Skeletal muscle cell (primary cell): ENCODE results near the gene VMP1.

Source experiments
- DNase-seq: peaks from one replicate; pipeline ENCODE4 v3.0.0-alpha.2; 2010; ENCODE audit warnings: low read depth
- H3K4me3 ChIP-seq: 2 replicates; pipeline ENCODE4 v1.5.1; 2011; ENCODE audit warnings: low read depth, mild to moderate bottlenecking, control low read depth, low read length, moderate library complexity

Gene VMP1

GRCh38 chr17:59699786-59700185 is 7.7 kb upstream of the VMP1 start:
- no peak for DNase-seq
- no peak overlapping the region for H3K4me3 ChIP-seq

- H3K4me3 ChIP-seq, result no peak overlapping the region
- DNase-seq, result no peak
Observed at GRCh38 chr17:59702304-59702703, 5.2 kb upstream of the VMP1 start.

- no peak for DNase-seq
- H3K4me3 ChIP-seq, result peak overlapping the region; percentile 86
Observed at GRCh38 chr17:59707971-59708430, 547 bp downstream of the VMP1 start.

DNA sequence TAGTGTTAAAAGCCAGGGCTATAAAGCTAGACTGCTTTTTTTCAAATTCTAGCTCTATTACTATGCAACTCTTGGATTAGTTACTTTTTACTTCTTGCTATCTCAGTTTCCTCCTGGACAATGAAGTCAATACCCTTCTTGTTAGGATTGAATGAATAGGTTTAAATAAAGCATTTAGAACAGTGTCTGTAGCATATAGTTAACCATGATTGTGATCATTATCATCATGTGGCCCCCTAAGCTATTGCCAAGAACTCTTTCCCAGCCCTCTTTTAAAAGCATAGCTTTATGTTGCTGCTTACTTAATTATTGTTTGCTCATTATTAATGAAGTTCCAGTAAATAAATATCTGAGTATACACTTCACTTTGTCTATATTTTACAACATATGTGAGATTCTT is 4.5 kb downstream of the VMP1 start:
- H3K4me3 ChIP-seq, result no peak overlapping the region
- no peak for DNase-seq

DNA sequence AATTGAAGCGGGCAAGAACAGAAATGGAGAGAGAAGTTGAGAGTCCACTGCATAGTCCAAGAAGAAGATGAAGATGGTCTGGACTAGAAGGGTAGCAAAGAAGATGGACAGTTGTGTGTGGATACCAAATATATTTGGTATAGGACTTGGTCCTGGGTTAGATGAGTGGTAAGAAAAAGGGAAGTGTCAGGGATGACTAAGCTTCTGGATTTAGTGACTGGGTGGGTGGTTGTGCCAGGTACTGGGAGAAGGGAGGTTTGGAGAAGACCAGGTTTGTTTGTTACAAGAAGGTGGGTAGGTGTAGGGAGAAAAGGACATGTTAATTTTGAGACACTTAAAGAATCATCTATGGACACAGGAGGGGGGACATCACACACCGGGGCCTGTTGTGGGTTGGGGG is 5.4 kb downstream of the VMP1 start:
- H3K4me3 ChIP-seq, result no peak overlapping the region
- no peak for DNase-seq

DNA sequence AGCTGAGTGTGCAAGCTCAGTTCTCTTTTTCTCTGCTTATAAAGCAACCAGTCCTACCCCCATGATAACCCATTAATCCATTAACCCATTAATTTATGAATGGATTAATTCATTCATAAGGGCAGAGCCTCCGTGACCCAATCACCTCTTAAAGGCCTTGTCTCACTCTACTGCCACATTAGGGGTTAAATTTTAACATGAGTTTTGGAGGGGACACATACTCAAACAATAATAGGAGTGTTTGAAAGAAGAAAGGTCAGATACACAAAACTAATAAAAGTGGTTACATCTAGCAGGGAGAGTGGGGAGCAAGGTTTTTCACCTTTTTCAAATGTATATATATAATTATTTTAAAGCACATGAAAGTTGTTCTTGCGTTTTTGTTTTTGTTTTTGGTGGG is 6.8 kb downstream of the VMP1 start:
- no peak for DNase-seq
- H3K4me3 ChIP-seq, result no peak overlapping the region

- DNase-seq, result no peak
- no peak overlapping the region for H3K4me3 ChIP-seq
Observed at GRCh38 chr17:59716427-59716826, 9.0 kb downstream of the VMP1 start.

DNA sequence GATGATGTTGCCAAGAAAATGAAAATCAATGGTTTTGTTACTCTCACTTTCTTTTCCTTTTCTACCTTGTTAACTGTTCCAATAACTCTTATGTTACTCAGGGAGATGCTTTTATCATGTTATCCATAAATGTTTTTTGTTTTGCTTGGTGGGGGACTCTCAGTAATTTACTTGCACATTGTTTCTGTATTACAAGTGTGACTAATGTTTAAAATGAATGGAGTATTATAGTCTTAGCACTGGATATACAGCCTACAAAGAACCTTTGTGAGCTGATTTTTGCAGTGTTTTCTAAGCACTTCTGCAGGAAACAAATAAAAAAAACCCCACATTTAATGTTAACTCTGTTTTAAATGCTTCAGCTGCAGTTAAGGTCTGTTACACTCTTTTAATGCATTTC is 12.1 kb downstream of the VMP1 start:
- no peak for DNase-seq
- H3K4me3 ChIP-seq, result no peak overlapping the region

DNA sequence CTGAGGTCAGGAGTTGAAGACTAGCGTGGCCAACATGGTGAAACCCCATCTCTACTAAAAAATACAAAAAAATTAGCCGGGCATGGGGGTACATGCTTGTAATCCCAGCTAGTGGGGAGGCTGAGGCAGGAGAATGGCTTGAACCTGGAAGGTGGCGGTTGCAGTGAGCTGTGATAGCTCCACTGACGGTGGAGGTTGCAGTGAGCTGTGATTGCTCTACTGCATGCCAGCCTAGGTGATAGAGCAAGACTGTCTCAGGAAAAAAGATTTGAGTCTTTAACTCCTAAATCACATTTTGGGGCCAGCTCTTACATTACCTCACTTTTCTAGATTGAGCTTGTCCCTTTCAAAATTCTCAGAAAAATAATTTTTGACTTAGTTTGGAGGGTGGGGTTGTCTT is 15.2 kb downstream of the VMP1 start:
- no peak overlapping the region for H3K4me3 ChIP-seq
- DNase-seq, result no peak

DNA sequence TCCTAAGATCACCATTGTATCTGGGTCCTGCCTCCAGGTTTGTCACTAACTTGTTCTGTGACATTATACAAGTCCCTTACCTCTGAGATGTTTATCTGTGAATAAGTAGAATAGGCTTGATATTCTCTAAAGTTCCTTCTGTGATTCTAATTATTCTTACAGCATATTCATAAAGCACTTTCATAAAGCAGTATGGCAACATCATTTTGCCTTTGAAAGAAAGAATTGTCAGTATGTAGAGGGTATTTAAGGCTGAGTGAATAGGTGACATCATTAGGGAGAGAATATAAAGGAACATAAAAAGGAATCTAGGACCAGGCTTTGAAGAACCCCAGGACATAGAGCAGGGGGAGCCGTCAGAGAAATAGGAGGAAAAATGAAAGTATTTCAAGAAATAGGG is 15.6 kb downstream of the VMP1 start:
- DNase-seq, result no peak
- no peak overlapping the region for H3K4me3 ChIP-seq

GRCh38 chr17:59723607-59724006 is 16.2 kb downstream of the VMP1 start:
- no peak for DNase-seq

DNA sequence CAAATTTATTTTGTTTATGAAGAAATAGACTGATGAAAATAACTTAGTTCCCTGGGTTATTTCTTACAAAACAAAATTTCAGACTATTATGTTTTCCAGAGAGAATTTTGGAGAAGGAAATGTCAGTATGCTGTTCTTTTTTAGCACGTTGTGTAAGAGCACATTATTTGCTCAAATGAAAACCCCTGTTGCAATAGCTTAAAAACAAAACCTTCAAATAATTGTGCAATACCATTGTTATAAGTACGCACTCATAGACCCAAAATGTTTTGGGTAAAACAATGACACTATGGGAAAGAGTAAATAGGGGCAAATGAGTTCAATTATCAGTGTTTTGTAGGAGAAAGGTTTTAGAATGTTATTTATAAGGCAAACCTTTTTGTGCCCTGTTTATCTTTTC is 18.2 kb downstream of the VMP1 start:
- no peak for DNase-seq
- H3K4me3 ChIP-seq, result no peak overlapping the region

More at GRCh38 chr17:59723607-59724006, 16.2 kb downstream of the VMP1 start:
- no peak overlapping the region for H3K4me3 ChIP-seq

DNA sequence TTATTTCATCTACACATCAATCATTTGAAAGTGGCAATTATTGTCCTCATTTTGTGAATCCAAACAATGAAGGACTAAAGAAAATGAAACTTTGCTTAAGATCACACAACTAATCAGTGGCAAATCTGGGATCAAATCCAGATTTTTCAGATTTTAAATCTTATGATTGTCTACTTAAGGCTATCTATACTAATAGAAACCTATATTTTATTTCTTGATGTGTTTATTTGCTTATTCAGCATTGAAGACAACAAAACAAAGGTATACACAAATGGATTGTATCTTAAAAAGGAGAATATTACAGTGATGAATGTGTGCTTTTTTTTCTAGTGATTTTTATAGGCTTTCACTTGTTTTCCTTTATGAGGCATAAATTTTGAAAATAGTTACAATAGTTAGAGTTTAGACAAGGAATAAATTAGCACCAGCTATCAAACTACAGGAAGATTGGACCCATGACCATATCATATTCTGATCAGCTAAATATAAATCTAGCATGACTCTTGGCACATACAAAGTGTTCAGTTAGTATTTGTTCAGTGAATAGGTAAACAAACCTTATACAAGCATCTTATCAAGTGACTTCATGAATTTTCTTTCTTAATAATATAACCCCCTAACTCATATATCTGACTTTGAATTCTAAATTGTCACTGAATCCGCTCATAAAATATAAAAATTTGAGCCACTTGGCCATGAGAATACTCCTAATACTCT is 20.5 kb downstream of the VMP1 start:
- no peak overlapping the region for H3K4me3 ChIP-seq

DNA sequence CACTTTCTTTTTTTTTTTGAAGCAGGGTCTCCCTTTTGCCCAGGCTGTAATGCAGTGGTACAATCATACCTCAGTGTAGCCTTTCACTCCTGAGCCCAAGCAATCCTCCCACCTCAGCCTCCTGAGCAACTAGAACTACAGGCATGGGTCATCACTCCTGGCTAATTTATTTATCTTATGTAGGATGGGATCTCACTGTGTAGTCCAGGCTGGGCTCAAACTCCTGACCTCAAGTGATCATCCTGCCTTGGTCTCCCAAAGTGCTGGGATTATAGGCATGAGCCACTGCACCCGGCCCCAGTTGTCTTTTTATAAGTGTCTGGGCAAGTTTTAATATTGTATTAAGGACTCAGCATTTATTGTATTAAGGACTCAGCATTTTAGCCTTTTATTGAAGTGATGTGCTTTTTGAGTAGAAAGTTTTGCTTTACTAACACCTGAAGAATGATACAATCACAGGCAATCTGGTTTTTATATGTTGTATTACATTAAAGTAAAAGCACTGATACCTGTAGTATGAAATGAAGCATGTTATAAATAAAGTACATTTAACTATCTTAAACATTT is 22.9 kb downstream of the VMP1 start:
- no peak overlapping the region for H3K4me3 ChIP-seq
- no peak for DNase-seq

More for the DNA sequence above, 20.5 kb downstream of the VMP1 start:
- no peak for DNase-seq

DNA sequence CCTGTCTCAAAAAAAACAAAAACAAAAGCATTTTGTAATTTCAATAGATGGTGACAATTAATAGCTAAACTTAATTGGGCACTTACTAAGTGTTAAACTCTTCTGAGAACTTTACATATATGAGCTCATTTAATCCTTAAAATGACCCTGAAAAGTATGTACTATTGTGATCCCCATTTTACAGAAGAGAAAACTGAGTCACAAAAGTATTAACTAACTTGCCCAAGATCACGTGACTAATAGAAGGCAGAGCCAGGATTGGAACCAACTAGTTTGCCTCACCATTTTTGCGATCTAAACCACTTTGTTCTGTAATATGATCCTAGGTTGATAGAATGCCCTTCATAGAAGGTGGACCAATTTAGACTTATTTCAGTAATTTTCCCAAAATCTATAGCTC is 26.2 kb downstream of the VMP1 start:
- no peak overlapping the region for H3K4me3 ChIP-seq
- no peak for DNase-seq

DNA sequence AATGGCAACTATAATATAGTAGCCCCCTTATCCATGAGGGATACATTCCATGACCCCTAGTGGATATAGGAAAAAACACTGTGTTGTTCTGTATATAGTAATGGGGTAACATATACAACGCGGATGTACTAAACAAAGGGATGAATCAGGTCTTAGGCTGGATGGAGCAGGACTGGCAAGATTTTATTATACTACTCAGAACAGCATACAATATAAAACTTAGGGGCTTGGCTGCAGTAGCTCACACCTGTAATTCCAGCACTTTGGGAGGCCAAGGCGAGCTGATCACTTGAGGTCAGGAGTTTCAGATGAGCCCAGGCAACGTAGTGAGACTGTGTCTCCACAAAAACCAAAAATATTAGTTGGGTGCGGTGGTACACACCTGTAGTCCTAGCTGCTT is 26.8 kb downstream of the VMP1 start:
- DNase-seq, result no peak
- H3K4me3 ChIP-seq, result no peak overlapping the region

GRCh38 chr17:59737324-59737723 is 29.9 kb downstream of the VMP1 start:
- no peak for DNase-seq
- H3K4me3 ChIP-seq, result no peak overlapping the region

DNA sequence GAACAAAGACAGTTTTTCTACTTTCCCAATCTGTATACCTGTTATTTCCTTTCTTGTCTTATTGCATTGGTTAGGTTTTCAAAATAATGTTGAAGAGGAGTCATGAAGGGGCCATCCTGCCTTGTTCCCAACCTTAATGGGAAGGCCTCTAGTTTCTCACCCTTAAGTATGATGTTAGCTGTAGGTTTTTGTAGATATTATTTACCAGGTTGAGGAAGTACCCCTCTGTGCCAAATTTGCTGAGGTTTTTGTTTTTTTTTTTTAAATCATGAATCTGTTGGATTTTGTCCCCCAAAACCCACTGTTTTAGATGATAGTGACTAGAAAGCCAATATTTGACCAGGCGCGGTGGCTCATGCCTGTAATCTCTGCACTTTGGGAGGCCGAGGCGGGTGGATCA is 36.4 kb downstream of the VMP1 start:
- no peak for DNase-seq
- no peak overlapping the region for H3K4me3 ChIP-seq

DNA sequence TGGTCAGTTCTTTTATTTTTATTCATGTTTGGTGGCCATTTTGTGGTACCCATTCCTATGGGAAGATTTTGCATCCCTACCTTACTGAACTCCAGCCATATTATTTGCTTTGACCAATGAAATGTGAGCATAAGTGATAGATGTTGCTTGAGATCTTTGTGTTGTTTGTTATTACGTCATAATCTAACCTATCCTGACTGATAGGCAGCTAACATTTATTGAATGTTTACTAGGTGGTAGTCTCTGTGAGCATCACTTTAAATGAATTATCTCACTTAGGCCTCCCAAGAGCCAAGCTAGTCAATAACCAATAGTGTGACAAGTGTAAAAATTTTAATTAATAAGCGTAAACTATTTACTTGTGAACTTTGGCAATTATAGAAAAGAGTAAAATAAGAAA is 37.6 kb downstream of the VMP1 start:
- DNase-seq, result no peak
- H3K4me3 ChIP-seq, result no peak overlapping the region

GRCh38 chr17:59746849-59747445 is 39.5 kb downstream of the VMP1 start:
- no peak for DNase-seq
- H3K4me3 ChIP-seq, result no peak overlapping the region

DNA sequence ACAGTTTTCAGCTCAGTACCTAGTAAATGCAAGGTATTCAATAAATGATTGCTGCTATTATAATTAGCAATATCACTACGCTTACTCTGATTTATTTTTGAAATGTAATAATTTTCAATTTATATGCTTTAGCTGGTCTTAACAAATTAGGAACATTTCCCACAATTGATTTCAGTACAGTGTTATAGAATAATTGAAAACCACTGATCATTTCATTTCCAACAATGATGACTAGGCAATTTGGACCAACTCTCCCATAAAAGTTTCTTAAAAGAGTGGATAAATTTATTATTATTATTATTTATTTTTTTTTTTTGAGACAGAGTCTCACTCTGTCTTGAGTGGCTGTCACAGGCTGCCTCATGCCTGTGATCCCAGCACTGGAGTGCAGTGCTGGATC is 41.1 kb downstream of the VMP1 start:
- no peak overlapping the region for H3K4me3 ChIP-seq
- no peak for DNase-seq
